ENCODE data around the gene TTC16.

- TF ChIP-seq EZH2 (IDR thresholded peaks at IDR 0.05; ENCODE audit: borderline replicate concordance) (no peak), CTCF (IDR thresholded peaks at IDR 0.05; ENCODE audit: poor library complexity) (no peak), EZH2phosphoT487 (IDR thresholded peaks at IDR 0.05; ENCODE audit: low read depth, severe bottlenecking, unreplicated experiment) (no peak)
Measured at GRCh38 chr9:127711226-127711701, 4.6 kb upstream of the TTC16 start.

Data from hepatocyte (in vitro differentiated cells).